ENCODE measurements around the gene FCSK.
"Not testable (repeated sequence)": the region's sequence is repeated elsewhere in the genome, so short reads cannot be mapped to it uniquely, and the experiment has no call there.

Gene FCSK

GRCh38 chr16:70432723-70433457, 21.5 kb upstream of the FCSK start:
- no peak for DNase-seq

GRCh38 chr16:70433458-70434103, 20.8 kb upstream of the FCSK start:
- no peak for DNase-seq

GRCh38 chr16:70434484-70435260, 19.7 kb upstream of the FCSK start:
- DNase-seq, result no peak

GRCh38 chr16:70437017-70437581, 17.3 kb upstream of the FCSK start:
- no peak for DNase-seq

- no peak for DNase-seq
These were observed 16.5 kb upstream of the FCSK start for GRCh38 chr16:70437582-70438557.

GRCh38 chr16:70438585-70438968, 15.8 kb upstream of the FCSK start:
- no peak for DNase-seq

- DNase-seq, result peak; percentile 81
These were observed 15.2 kb upstream of the FCSK start, which contains the start of gene ST3GAL2 for GRCh38 chr16:70438969-70439862. Gene ST3GAL2 (minus strand): TSS chr16:70439100. CDS start chr16:70398530, 40,570 bp downstream.

- DNase-seq, result no peak
These were observed 14.2 kb upstream of the FCSK start for GRCh38 chr16:70440009-70440692.

GRCh38 chr16:70441406-70441990, 12.9 kb upstream of the FCSK start:
- DNase-seq, result no peak

- no peak for DNase-seq
These were observed 12.1 kb upstream of the FCSK start for GRCh38 chr16:70442344-70442743.

GRCh38 chr16:70444249-70445063, 9.9 kb upstream of the FCSK start:
- DNase-seq, result no peak

- no peak for DNase-seq
These were observed 6.3 kb upstream of the FCSK start for GRCh38 chr16:70448075-70448474.

GRCh38 chr16:70450142-70451003, 4.0 kb upstream of the FCSK start:
- DNase-seq, result not testable (repeated sequence)

GRCh38 chr16:70451004-70451340, 3.4 kb upstream of the FCSK start:
- DNase-seq, result not testable (repeated sequence)

GRCh38 chr16:70453117-70453891, 1.1 kb upstream of the FCSK start:
- no peak for DNase-seq

- DNase-seq, result no peak
These were observed 538 bp upstream of the FCSK start for GRCh38 chr16:70453892-70454221.

GRCh38 chr16:70455910-70456309, 1.5 kb downstream of the FCSK start:
- DNase-seq, result no peak

Data from DMS153 (cell line).